Progenitor cell of endocrine pancreas (in vitro differentiated cells): ENCODE measurements around the gene ARHGAP26. TPM values are rescaled to one million over a fixed set of nuclear protein-coding genes. Genes with fewer than 3 reads are reported as not detected.

Experiments
- DNase-seq: peaks from one replicate; pipeline ENCODE4 v3.0.0; 2021; ENCODE audit warnings: low spot score; ENCODE audit not compliant: unreplicated experiment
- H3K27ac Mint-ChIP-seq: 2 replicates; pipeline ENCODE4 v1.8.0; 2021; ENCODE audit warnings: mild to moderate bottlenecking, moderate library complexity, mixed read lengths
- H3K27me3 Mint-ChIP-seq: 2 replicates; pipeline ENCODE4 v1.8.0; 2021; ENCODE audit warnings: mixed read lengths
- H3K36me3 Mint-ChIP-seq: 2 replicates; pipeline ENCODE4 v1.8.0; 2022; ENCODE audit warnings: mixed read lengths; ENCODE audit not compliant: insufficient read depth
- H3K4me1 Mint-ChIP-seq: 2 replicates; pipeline ENCODE4 v1.8.0; 2021; ENCODE audit warnings: low read depth, mixed read lengths
- H3K4me3 Mint-ChIP-seq: 2 replicates; pipeline ENCODE4 v1.8.0; 2021; ENCODE audit warnings: low read depth, mild to moderate bottlenecking, moderate library complexity, mixed read lengths
- H3K9me3 Mint-ChIP-seq: 2 replicates; pipeline ENCODE4 v1.8.0; 2021; ENCODE audit warnings: low read depth, mixed read lengths
- total RNA-seq: library from RNA; stranded (reverse); gene quantifications from 2 replicates; pipeline ENCODE4 v1.2.1, GENCODE V29; 2021
- TF ChIP-seq, protein P1 (sequence below): fragments of 200-600 bp; sonication (generic); IDR thresholded peaks from one replicate; pipeline ENCODE4 v1.5.0; 2021; ENCODE audit warnings: antibody characterized with exemption, mild to moderate bottlenecking; ENCODE audit not compliant: unreplicated experiment

The ARHGAP26 gene
- total RNA-seq, 1 donor from 2014 or later: 21.3 TPM

DNA sequence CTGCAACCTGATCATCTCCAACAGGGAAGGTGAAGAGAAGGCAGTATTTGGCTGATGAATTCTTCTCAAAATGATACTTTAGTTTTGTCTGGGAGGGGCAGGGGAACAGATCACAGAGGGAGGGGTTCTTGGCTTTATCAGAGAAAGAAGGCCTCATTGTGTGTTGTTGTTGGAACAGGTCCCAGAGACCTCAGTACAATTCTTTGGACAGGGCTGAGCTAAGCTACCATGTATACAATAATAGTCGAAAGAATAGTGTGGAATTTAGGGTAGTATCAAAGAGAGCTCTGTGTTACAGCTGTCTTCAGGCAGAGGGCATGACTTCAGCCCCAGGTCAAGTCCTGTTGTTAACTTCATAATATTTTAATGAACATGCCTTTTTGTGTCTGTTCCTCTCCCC lies 39.9 kb downstream of the ARHGAP26 start:
- TF ChIP-seq, protein P1, sequence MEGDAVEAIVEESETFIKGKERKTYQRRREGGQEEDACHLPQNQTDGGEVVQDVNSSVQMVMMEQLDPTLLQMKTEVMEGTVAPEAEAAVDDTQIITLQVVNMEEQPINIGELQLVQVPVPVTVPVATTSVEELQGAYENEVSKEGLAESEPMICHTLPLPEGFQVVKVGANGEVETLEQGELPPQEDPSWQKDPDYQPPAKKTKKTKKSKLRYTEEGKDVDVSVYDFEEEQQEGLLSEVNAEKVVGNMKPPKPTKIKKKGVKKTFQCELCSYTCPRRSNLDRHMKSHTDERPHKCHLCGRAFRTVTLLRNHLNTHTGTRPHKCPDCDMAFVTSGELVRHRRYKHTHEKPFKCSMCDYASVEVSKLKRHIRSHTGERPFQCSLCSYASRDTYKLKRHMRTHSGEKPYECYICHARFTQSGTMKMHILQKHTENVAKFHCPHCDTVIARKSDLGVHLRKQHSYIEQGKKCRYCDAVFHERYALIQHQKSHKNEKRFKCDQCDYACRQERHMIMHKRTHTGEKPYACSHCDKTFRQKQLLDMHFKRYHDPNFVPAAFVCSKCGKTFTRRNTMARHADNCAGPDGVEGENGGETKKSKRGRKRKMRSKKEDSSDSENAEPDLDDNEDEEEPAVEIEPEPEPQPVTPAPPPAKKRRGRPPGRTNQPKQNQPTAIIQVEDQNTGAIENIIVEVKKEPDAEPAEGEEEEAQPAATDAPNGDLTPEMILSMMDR: no peak
- H3K4me1 Mint-ChIP-seq: peaks cover 28% of the 10 kb centered on the region
- H3K27me3 Mint-ChIP-seq: no peaks in the 10 kb centered on the region
- no peaks in the 10 kb centered on the region for H3K9me3 Mint-ChIP-seq
- no peaks in the 10 kb centered on the region for H3K36me3 Mint-ChIP-seq
- no peak overlapping the region for H3K27ac Mint-ChIP-seq
- H3K4me3 Mint-ChIP-seq: no peak overlapping the region
- no peak for DNase-seq

DNA sequence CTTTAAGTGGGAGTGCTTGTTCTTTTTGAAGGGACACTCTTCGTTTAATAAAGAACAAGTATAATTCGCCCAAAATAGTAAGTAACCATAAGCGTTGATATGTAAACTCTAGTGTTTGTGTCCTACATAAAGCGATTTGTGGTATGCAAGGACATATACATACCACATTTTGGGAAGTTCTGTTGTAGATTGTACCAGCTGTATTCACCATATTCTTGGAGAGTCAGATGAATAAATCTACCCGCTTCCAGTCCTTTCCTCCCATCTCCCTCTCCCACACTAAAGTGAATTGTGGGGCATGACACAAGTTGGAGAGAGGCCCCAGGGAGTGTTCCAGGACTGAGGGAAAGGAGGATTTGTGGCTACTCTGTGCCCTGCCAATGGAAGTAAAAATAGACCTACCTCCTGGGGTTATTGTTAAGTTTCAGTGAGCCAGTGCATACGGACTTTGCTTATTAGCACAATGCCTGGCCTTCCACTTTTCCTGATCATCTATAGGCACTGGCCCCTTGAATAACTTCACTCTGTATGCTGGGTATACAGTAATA lies 40.6 kb downstream of the ARHGAP26 start:
- DNase-seq: no peak
- Mint-ChIP-seq H3K27me3 (no peaks in the 10 kb centered on the region), H3K9me3 (no peaks in the 10 kb centered on the region), H3K4me1 (peaks cover 28% of the 10 kb centered on the region), H3K36me3 (no peaks in the 10 kb centered on the region), H3K4me3 (no peak overlapping the region), H3K27ac (no peak overlapping the region)
- TF ChIP-seq, protein P1: no peak

DNA sequence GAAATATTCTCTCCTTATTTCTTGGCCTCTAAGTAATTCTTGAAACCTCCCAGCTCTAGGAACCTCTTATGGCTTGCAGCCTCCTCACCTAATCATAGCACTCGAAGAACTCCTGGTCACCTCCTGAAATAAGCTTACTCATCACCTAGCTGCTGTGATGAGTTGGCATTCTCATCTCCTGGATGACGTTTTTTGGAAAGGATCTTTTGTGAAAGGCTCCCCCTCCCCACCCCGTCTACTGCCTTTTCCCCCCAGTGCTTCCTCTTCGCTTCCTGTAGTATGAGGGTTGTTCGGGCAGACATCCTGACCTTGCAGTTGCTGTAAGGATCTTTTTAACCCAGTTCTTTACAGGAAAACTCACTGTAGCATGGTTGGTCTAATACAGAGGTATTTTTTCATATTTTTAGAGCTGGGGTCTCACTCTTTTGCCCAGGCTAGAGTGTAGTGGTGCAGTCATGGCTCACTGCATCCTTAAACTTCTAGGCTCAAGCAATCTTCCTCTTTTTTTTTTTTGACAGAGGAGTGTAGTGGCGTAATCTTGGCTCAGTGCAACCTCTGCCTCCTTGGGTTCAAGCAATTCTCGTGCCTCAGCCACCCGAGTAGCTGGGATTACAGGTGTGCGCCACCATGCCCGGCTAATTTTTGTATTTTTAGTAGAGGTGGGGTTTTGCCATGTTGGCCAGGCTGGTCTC lies 41.8 kb downstream of the ARHGAP26 start:
- H3K9me3 Mint-ChIP-seq: no peaks in the 10 kb centered on the region
- TF ChIP-seq, protein P1: no peak
- no peak overlapping the region for H3K27ac Mint-ChIP-seq
- no peak overlapping the region for H3K4me3 Mint-ChIP-seq
- H3K4me1 Mint-ChIP-seq: peaks cover 21% of the 10 kb centered on the region
- H3K27me3 Mint-ChIP-seq: no peaks in the 10 kb centered on the region
- DNase-seq: no peak
- H3K36me3 Mint-ChIP-seq: no peaks in the 10 kb centered on the region

DNA sequence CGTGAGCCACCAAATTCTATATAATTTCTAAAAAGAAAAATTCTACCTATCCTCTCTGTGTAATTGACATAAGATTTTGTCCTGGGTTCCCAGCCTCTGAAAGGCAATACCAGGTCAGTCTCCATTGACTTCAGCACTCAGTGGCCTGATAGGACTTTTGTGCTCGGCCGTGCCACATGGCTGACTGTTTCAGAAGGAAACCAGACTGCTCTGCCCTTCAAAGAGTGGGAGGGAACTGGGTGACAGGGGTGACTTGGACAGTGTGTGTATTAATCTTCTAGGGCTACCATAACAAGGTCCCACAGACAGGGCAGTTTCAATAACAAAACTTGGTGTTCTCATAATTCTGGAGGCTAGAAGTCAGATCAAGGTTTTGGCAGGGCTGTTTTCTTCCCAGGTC lies 43.0 kb downstream of the ARHGAP26 start:
- no peaks in the 10 kb centered on the region for H3K27me3 Mint-ChIP-seq
- H3K36me3 Mint-ChIP-seq: no peaks in the 10 kb centered on the region
- no peak for DNase-seq
- TF ChIP-seq, protein P1: no peak
- H3K4me1 Mint-ChIP-seq: peaks cover 10% of the 10 kb centered on the region
- no peaks in the 10 kb centered on the region for H3K9me3 Mint-ChIP-seq
- H3K4me3 Mint-ChIP-seq: no peak overlapping the region
- no peak overlapping the region for H3K27ac Mint-ChIP-seq

DNA sequence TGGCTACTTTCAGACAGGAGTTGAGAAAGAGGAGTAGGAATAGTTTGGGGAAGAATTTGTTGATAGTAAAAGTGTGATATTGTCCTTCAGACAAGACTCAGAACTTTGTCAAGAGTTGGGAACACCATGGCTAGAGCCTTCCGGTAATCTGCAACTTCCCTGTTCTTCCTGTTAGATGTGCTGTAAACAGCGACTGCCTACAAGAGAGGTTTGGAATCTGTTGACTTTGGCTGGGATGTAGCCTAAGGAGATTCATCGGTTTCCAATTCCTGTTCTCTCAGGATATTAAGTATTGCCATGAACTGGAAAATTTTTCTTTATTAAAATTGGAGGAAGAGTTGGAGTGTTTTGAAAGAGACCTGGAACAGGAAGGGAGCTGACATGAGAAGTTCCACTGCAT lies 43.9 kb downstream of the ARHGAP26 start:
- DNase-seq: no peak
- H3K36me3 Mint-ChIP-seq: no peaks in the 10 kb centered on the region
- H3K27me3 Mint-ChIP-seq: no peaks in the 10 kb centered on the region
- H3K9me3 Mint-ChIP-seq: no peaks in the 10 kb centered on the region
- no peak overlapping the region for H3K27ac Mint-ChIP-seq
- TF ChIP-seq, protein P1: no peak
- no peak overlapping the region for H3K4me3 Mint-ChIP-seq
- peaks cover 7% of the 10 kb centered on the region for H3K4me1 Mint-ChIP-seq
